ENCODE results near the gene AXIN2.

DNA sequence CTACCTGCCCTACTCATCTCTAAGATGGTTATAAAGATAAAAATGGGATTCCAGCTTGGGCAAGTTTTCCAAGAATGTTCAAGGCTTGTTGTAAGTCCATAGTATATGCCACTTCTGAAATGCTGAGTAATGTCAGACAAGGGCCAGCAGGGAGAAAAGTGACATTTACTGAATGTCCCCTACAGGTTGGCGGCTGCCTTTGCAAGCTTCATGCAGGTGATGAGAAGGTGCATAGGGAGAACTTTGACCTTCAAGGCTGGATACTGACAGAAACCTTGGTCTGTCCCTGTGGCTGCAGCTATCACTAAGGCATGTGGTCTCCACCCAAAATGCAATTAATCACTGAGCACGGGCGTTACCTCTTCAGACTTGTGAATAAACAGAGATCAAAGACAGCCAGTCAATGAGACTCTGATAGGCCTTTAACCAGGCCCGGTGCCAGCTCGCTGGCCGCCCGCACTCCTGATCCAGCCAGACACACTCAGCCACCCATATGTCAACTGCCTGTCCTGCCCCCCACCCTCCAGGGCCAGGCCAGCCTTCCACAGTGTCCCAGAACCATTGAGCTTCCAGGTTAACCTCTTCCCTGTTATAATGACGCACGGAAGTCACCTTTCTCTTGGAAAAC lies 26.8 kb upstream of the AXIN2 start:
- TF ChIP-seq EZH2 (IDR thresholded peaks at IDR 0.05; ENCODE audit: insufficient read depth, poor library complexity, severe bottlenecking) = no peak
- TF ChIP-seq EZH2phosphoT487 (IDR thresholded peaks at IDR 0.05; ENCODE audit: insufficient read depth, low read depth) = no peak
